ENCODE data around the gene TMIGD2.
"Not testable (repeated sequence)": the region's sequence is repeated elsewhere in the genome, so short reads cannot be mapped to it uniquely, and the experiment has no call there.

TMIGD2 gene

DNA sequence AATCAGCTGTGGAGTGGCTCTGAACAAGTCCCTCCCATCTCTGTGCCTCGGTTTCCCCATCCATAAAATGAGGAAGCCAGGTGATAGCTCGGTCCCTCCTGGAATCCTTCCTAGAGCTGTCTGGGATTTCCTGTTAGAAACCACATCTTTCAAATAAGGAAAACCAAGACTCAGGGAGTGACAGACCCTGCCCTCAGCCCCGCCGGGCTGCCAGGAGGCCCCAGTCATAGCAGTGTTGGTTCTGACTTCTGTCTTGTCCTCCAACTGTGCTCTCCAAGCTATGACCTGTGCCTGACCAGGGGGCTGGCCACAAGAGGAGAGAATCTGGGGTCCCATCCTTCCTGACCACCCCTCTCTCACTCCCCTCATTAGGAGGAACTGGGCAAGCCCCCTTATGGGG lies 24.2 kb downstream of the TMIGD2 start:
- Histone ChIP-seq H3K27ac (ENCODE audit: low read length) (no peak overlapping the region), H3K9ac (ENCODE audit: low read length in 2 of 2) (no peak overlapping the region), H3K4me3 (ENCODE audit: low read length in 2 of 2) (no peak overlapping the region), H3K9me3 (ENCODE audit: control insufficient read depth in 2 of 2, low read length in 2 of 2) (no peaks in the 10 kb centered on the region), H3K4me1 (ENCODE audit: control insufficient read depth, insufficient read depth, low read length) (peaks cover 9% of the 10 kb centered on the region), H3K27me3 (ENCODE audit: control insufficient read depth in 1 of 2, insufficient read depth in 2 of 2, low read length in 2 of 2) (peaks cover 21 to 32% of the 10 kb centered on the region in 2 donors), H3K36me3 (ENCODE audit: control insufficient read depth in 2 of 2, insufficient read depth in 2 of 2, low read length in 2 of 2) (no peaks in the 10 kb centered on the region)

DNA sequence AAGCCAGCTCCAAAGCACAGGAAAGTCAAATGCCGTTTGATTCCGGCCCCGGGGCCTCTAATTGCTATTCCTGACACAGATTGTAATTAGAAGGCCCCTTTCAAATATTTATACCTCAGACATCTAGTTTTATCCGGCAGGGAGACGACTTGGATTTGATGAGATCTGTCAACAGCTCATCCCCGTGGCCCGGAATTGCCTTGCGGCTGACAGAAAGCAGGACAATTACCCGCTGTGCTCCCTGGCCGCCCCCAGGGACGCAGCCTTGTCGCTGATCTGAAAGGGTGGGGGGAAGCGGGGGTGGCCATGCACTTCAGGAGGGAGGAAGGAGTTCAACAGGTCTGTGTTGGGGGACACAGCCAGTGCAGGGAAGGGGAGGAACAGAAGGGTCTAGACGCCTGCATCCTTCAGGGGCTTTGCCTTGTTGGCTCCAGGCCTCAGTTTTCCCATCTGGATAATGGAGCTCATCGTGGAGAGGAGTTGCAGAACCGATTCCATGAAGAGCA lies 24.9 kb downstream of the TMIGD2 start:
- H3K27me3 ChIP-seq (ENCODE audit: control insufficient read depth in 1 of 2, insufficient read depth in 2 of 2, low read length in 2 of 2), result peaks cover 18 to 29% of the 10 kb centered on the region in 2 donors

DNA sequence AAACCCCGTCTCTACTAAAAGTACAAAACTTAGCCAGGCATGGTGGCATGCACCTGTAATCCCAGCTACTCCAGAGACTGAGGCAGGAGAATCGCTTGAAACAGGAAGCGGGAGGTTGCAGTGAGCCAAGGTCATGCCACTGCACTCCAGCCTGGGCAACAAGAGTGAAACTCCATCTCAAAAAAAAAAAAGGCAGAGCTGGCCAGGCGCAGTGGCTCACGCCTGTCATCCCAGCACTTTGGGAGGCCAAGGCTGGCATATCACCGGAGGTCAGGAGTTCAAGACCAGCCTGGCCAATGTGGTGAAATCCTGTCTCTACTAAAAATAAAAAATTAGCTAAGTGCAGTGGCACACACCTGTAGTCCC lies 27.9 kb downstream of the TMIGD2 start:
- H3K36me3 ChIP-seq (ENCODE audit: control insufficient read depth in 2 of 2, insufficient read depth in 2 of 2, low read length in 2 of 2); H3K27ac ChIP-seq (ENCODE audit: low read length); H3K4me1 ChIP-seq (ENCODE audit: control insufficient read depth, insufficient read depth, low read length); H3K9ac ChIP-seq (ENCODE audit: low read length in 2 of 2); H3K9me3 ChIP-seq (ENCODE audit: control insufficient read depth in 2 of 2, low read length in 2 of 2); H3K4me3 ChIP-seq (ENCODE audit: low read length in 2 of 2): not testable (repeated sequence)
- H3K27me3 ChIP-seq (ENCODE audit: control insufficient read depth in 1 of 2, insufficient read depth in 2 of 2, low read length in 2 of 2), result peaks cover 7 to 11% of the 10 kb centered on the region in 2 donors

More for the DNA sequence above, 24.9 kb downstream of the TMIGD2 start:
- no peaks in the 10 kb centered on the region for H3K9me3 ChIP-seq (ENCODE audit: control insufficient read depth in 2 of 2, low read length in 2 of 2)
- H3K36me3 ChIP-seq (ENCODE audit: control insufficient read depth in 2 of 2, insufficient read depth in 2 of 2, low read length in 2 of 2), result no peaks in the 10 kb centered on the region
- H3K4me3 ChIP-seq (ENCODE audit: low read length in 2 of 2), result no peak overlapping the region
- H3K27ac ChIP-seq (ENCODE audit: low read length), result no peak overlapping the region
- H3K4me1 ChIP-seq (ENCODE audit: control insufficient read depth, insufficient read depth, low read length), result peaks cover 9% of the 10 kb centered on the region
- no peak overlapping the region for H3K9ac ChIP-seq (ENCODE audit: low read length in 2 of 2)

DNA sequence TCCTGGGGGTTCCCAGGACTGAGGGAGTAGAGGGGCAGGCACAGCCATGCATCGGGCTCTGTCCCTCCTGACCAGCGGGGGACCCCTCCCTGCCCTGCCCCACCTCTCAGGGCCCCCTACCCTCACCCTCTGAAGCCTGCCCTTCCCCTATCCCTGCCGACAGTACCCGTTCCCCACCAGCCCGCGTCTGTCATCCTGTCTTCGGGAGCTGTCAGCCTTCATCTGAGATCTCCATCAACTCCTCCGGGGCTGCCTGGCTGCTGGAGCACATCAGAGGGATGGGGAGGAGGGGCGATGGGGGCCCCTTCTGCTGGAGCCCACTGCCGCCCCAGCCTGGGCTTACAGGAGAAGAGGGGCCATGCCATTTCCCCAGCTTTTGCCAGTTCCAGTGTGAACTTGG lies 29.3 kb downstream of the TMIGD2 start:
- Histone ChIP-seq H3K9me3 (ENCODE audit: control insufficient read depth in 2 of 2, low read length in 2 of 2) (no peaks in the 10 kb centered on the region), H3K9ac (ENCODE audit: low read length in 2 of 2) (no peak overlapping the region), H3K4me1 (ENCODE audit: control insufficient read depth, insufficient read depth, low read length) (no peaks in the 10 kb centered on the region), H3K27me3 (ENCODE audit: control insufficient read depth in 1 of 2, insufficient read depth in 2 of 2, low read length in 2 of 2) (peaks cover under 1 to 3% of the 10 kb centered on the region in 2 donors), H3K36me3 (ENCODE audit: control insufficient read depth in 2 of 2, insufficient read depth in 2 of 2, low read length in 2 of 2) (peaks cover 11 to 12% of the 10 kb centered on the region in 2 donors), H3K4me3 (ENCODE audit: low read length in 2 of 2) (no peak overlapping the region), H3K27ac (ENCODE audit: low read length) (no peak overlapping the region)

DNA sequence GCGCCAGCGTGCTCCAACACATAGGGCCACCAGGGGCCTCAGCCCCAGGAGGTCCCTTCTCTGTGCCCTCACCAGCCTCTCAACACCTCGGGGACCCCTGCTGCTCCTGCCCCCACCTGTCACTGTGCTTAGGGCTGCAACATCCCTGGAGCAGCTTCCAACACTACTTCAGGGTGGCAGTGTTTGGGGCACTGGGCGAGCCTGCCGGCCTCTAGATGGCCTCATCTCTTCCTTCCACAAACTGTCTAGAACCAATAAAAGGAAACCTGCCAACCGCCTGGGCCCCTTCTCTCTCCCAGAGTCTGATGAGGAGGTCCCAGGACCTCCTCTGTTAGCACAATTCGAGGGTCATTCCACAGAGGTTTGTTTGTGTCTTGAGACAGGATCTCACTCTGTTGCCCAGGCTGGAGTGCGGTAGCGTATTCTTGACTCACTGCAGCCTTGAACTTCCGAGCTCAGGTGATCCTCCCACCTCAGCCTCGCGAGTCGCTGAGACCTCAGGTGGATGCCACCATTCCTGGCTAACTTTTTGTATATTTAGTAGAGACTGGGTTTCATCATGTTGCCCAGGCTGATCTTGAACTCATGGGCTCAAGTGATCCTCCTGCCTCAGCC lies 33.3 kb downstream of the TMIGD2 start:
- Histone ChIP-seq H3K4me1 (ENCODE audit: control insufficient read depth, insufficient read depth, low read length) (no peaks in the 10 kb centered on the region), H3K9ac (ENCODE audit: low read length in 2 of 2) (no peak overlapping the region), H3K27me3 (ENCODE audit: control insufficient read depth in 1 of 2, insufficient read depth in 2 of 2, low read length in 2 of 2) (no peaks in the 10 kb centered on the region), H3K4me3 (ENCODE audit: low read length in 2 of 2) (no peak overlapping the region), H3K36me3 (ENCODE audit: control insufficient read depth in 2 of 2, insufficient read depth in 2 of 2, low read length in 2 of 2) (peaks cover 15 to 19% of the 10 kb centered on the region in 2 donors), H3K9me3 (ENCODE audit: control insufficient read depth in 2 of 2, low read length in 2 of 2) (no peaks in the 10 kb centered on the region), H3K27ac (ENCODE audit: low read length) (no peak overlapping the region)

DNA sequence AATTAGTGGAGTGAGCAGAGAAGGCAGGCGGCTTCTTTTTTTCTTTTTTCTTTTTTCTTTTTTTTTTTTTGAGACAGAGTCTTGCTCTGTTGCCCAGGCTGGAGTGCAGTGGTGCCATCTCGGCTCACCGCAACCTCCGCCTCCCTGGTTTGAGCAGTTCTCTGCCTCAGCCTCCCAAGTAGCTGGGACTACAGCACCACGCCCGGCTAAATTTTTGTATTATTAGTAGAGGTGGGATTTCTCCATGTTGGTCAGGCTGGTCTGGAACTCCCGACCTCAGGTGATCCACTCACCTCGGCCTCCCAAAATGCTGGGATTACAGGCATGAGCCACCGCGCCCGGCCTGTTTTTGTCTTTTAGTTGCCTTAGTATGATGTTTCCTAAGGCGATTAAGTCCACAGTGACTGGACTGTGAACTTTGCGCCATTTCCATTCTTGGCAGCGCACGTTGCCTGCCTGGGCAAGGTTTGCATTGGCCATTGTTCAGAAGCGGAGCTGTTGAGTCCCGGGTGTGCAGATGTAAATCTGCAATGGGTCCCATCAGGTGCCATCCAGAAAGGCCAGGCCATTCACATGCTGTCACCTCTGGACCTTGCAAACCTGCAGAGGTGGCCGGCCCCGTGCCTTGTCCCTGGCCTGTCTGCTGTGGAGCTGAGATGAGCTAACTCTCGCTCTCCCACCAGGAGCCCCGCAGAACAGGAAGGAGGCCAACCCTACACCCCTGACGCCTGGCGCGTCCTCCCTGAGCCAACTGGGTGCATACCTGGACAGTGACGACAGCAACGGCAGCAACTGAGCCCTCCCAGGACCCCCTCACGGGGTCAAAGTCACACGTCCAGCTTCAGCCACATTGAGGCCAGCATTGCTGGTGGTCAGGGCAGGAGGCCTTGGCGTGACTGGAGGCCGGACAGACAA lies 34.0 kb downstream of the TMIGD2 start:
- no peak overlapping the region for H3K27ac ChIP-seq (ENCODE audit: low read length)
- no peak overlapping the region for H3K9ac ChIP-seq (ENCODE audit: low read length in 2 of 2)
- H3K4me3 ChIP-seq (ENCODE audit: low read length in 2 of 2), result no peak overlapping the region
- H3K27me3 ChIP-seq (ENCODE audit: control insufficient read depth in 1 of 2, insufficient read depth in 2 of 2, low read length in 2 of 2), result no peaks in the 10 kb centered on the region
- H3K36me3 ChIP-seq (ENCODE audit: control insufficient read depth in 2 of 2, insufficient read depth in 2 of 2, low read length in 2 of 2), result peaks cover 16 to 20% of the 10 kb centered on the region in 2 donors
- no peaks in the 10 kb centered on the region for H3K4me1 ChIP-seq (ENCODE audit: control insufficient read depth, insufficient read depth, low read length)
- no peaks in the 10 kb centered on the region for H3K9me3 ChIP-seq (ENCODE audit: control insufficient read depth in 2 of 2, low read length in 2 of 2)

- Histone ChIP-seq H3K36me3 (ENCODE audit: control insufficient read depth in 2 of 2, insufficient read depth in 2 of 2, low read length in 2 of 2) (peaks cover 21 to 22% of the 10 kb centered on the region in 2 donors), H3K9ac (ENCODE audit: low read length in 2 of 2) (no peak overlapping the region), H3K27me3 (ENCODE audit: control insufficient read depth in 1 of 2, insufficient read depth in 2 of 2, low read length in 2 of 2) (no peaks in the 10 kb centered on the region), H3K4me1 (ENCODE audit: control insufficient read depth, insufficient read depth, low read length) (no peaks in the 10 kb centered on the region), H3K27ac (ENCODE audit: low read length) (no peak overlapping the region), H3K4me3 (ENCODE audit: low read length in 2 of 2) (no peak overlapping the region), H3K9me3 (ENCODE audit: control insufficient read depth in 2 of 2, low read length in 2 of 2) (no peaks in the 10 kb centered on the region)
These were observed 34.9 kb downstream of the TMIGD2 start for GRCh38 chr19:4267101-4267900.

- no peak overlapping the region for H3K9ac ChIP-seq (ENCODE audit: low read length in 2 of 2)
- peaks cover 21 to 24% of the 10 kb centered on the region in 2 donors for H3K36me3 ChIP-seq (ENCODE audit: control insufficient read depth in 2 of 2, insufficient read depth in 2 of 2, low read length in 2 of 2)
- H3K4me1 ChIP-seq (ENCODE audit: control insufficient read depth, insufficient read depth, low read length), result no peaks in the 10 kb centered on the region
These were observed 35.8 kb downstream of the TMIGD2 start for GRCh38 chr19:4266253-4267000.

GRCh38 chr19:4264812-4265211 lies 37.4 kb downstream of the TMIGD2 start:
- H3K4me1 ChIP-seq (ENCODE audit: control insufficient read depth, insufficient read depth, low read length), result no peaks in the 10 kb centered on the region
- peaks cover 28 to 29% of the 10 kb centered on the region in 2 donors for H3K36me3 ChIP-seq (ENCODE audit: control insufficient read depth in 2 of 2, insufficient read depth in 2 of 2, low read length in 2 of 2)
- no peak overlapping the region for H3K27ac ChIP-seq (ENCODE audit: low read length)
- H3K27me3 ChIP-seq (ENCODE audit: control insufficient read depth in 1 of 2, insufficient read depth in 2 of 2, low read length in 2 of 2), result no peaks in the 10 kb centered on the region
- no peak overlapping the region for H3K4me3 ChIP-seq (ENCODE audit: low read length in 2 of 2)
- H3K9me3 ChIP-seq (ENCODE audit: control insufficient read depth in 2 of 2, low read length in 2 of 2), result no peaks in the 10 kb centered on the region
- no peak overlapping the region for H3K9ac ChIP-seq (ENCODE audit: low read length in 2 of 2)

More at GRCh38 chr19:4266253-4267000, 35.8 kb downstream of the TMIGD2 start:
- no peaks in the 10 kb centered on the region for H3K27me3 ChIP-seq (ENCODE audit: control insufficient read depth in 1 of 2, insufficient read depth in 2 of 2, low read length in 2 of 2)
- H3K27ac ChIP-seq (ENCODE audit: low read length), result no peak overlapping the region
- no peak overlapping the region for H3K4me3 ChIP-seq (ENCODE audit: low read length in 2 of 2)
- no peaks in the 10 kb centered on the region for H3K9me3 ChIP-seq (ENCODE audit: control insufficient read depth in 2 of 2, low read length in 2 of 2)
